Measurements from ENCODE around the gene TRIB2. TPM values are rescaled to one million over a fixed set of nuclear protein-coding genes. Genes with fewer than 3 reads are reported as not detected.
A peak's percentile ranks its signal among the peaks of the same experiment; 100 is the strongest.

TRIB2 gene
- total RNA-seq, 6 donors from 2014 or later: 25.4 to 104 (median 42.4) TPM

DNA sequence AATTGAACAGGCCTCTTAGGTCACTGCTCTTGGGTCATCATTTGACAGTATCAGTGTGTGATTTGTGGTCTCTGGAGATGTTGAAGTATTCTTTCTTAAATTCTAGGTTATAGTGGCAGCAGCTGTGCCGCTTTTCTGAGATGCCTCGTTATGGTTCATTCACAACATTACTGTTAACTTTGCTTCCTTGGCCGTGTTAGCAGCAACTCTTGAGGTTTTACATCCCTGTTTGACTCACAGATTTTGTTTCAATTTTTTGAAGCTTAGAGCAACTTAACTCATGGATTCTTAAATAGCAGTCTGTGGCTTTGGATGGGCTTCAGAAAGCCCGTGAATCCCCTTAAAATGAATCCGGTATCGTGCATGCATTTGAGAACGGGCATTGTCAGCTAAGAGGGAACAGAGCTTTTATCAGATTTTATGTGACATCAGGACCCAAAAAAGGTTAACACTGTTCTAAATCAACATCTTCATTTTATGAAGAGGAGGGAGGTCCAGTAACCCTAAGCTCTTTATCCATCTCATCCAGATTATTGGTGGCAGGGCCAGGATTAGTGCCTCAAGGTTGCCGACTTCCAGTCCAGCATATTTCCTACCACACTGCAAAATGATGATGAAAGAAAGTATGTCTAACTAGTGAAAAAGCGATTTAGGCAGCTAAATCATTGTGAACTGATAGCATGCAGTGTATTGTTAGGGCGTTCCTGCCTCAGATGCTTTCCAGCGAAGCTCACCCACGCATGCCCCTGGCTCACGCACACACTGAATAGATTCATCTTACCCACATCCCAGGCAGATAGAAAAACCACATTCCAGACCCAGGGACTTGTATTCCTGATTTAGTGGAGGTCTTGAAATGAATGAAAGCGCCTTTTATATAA lies 5.1 kb downstream of the TRIB2 start:
- peaks cover 3 to 32% (median 7%) of the 10 kb centered on the region in 4 donors for H3K36me3 ChIP-seq
- H3K27ac ChIP-seq: peak overlapping the region; percentile 2 to 98 (median 62)
- WGBS, 2 donors: 60 to 64% methylated on average over 14 of the region's 14 CpGs
- peak overlapping the region in 3 of 4 donors; percentile 6 to 83 (median 77) for H3K4me3 ChIP-seq
- no peak for TF ChIP-seq POLR2AphosphoS5 (IDR thresholded peaks at IDR 0.05)
- no peak for TF ChIP-seq EP300 (IDR thresholded peaks at IDR 0.05)
- TF ChIP-seq, protein P1, sequence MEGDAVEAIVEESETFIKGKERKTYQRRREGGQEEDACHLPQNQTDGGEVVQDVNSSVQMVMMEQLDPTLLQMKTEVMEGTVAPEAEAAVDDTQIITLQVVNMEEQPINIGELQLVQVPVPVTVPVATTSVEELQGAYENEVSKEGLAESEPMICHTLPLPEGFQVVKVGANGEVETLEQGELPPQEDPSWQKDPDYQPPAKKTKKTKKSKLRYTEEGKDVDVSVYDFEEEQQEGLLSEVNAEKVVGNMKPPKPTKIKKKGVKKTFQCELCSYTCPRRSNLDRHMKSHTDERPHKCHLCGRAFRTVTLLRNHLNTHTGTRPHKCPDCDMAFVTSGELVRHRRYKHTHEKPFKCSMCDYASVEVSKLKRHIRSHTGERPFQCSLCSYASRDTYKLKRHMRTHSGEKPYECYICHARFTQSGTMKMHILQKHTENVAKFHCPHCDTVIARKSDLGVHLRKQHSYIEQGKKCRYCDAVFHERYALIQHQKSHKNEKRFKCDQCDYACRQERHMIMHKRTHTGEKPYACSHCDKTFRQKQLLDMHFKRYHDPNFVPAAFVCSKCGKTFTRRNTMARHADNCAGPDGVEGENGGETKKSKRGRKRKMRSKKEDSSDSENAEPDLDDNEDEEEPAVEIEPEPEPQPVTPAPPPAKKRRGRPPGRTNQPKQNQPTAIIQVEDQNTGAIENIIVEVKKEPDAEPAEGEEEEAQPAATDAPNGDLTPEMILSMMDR (IDR thresholded peaks at IDR 0.05): no peak
- TF ChIP-seq POLR2A (IDR thresholded peaks at IDR 0.05): no peak
- H3K4me1 ChIP-seq: peaks cover 29 to 70% (median 47%) of the 10 kb centered on the region in 4 donors
- DNase-seq: no peak
- no peaks in the 10 kb centered on the region for H3K27me3 ChIP-seq
- H3K9me3 ChIP-seq: no peaks in the 10 kb centered on the region
- ATAC-seq (ENCODE audit: low FRiP score in 2 of 2): no peak

DNA sequence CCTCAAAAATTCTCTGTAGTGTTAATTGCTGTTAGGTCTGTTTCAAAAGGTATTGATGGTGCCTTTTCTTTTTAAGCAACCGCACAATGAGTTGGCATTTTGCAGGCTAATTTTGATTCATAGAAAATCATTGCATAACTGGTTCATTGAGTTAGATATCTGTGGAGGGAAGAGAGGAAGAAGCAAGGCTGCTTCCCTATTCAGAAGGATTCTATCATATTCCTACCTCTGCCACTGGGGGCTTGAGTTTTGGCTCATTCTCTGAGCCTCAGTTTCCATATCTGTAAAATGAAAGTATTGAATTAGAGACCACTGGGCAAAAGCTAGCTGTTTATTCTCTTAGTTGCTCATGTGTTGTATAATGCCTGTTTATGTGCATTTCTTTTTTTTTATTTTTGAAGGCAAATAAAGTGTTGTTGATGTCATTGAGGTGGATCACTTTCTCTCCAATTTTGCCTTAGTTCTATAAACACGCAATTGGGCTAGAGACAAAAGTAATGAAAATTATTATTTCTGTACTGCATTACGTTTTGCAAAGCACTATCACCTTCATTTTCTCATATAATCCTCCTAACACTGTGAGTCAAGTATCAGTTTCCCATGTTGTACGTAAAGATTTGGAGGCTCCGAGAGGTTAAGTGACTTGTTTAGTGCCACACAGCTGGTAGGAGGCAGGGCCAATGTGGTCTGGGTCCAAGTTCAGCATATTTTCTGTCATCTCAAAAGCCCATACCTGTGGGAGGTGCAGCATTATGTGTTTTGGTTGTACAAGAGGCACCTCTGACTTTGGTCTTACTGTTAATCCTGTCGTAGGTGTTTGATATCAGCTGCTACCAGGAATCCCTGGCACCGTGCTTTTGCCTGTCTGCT lies 5.9 kb downstream of the TRIB2 start:
- no peak for DNase-seq
- Histone ChIP-seq H3K9me3 (no peaks in the 10 kb centered on the region), H3K27ac (peak overlapping the region in 3 of 4 donors; percentile 28 to 98 (median 95)), H3K36me3 (peaks cover 3 to 40% (median 7%) of the 10 kb centered on the region in 4 donors), H3K27me3 (no peaks in the 10 kb centered on the region), H3K4me3 (peak overlapping the region in 2 of 4 donors; percentile 77 to 83), H3K4me1 (peaks cover 37 to 79% (median 53%) of the 10 kb centered on the region in 4 donors)
- TF ChIP-seq, protein P1 (IDR thresholded peaks at IDR 0.05): peak in 2 of 6 experiments; percentile 15 to 25
- TF ChIP-seq EP300 (IDR thresholded peaks at IDR 0.05): no peak
- TF ChIP-seq POLR2AphosphoS5 (IDR thresholded peaks at IDR 0.05): no peak
- no peak for TF ChIP-seq POLR2A (IDR thresholded peaks at IDR 0.05)
- no peak for ATAC-seq (ENCODE audit: low FRiP score in 2 of 2)
- WGBS, 2 donors: 76 to 81% methylated on average over 7 of the region's 7 CpGs

DNA sequence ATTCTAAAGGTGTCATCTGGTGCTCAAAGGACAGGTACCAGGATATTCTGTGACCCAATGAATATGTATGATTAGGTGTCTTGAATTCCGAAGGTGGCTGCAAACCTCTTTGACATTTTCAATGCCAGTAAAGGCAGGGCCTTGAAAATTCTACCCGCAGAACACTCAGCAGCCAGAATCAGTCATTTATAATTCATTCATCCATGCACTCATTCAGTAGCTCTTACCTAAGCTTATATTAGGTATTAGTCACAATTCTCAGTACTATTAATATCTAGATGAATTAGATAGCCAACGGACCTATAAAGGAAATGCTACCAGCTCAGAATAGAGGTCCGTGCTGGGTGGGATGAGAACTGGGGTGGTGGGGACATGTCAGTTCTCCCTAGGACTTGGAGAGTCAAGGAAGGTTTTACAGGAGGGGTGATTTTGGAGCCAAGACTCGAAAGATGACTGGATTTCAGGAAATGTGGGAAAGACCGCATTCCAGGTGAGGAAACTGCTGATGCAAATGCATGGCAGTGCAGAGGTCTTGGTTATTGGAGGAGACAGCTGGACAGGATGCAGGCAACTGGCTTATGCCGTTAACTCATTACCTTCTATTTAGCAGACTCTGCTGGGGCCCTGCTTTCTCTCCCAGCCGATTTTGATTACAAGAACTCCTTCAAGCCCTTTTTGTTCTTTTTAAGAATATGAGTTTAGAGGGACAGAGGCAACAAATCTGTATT lies 7.2 kb downstream of the TRIB2 start:
- Histone ChIP-seq H3K9me3 (no peaks in the 10 kb centered on the region), H3K4me3 (no peak overlapping the region), H3K27ac (peak overlapping the region in 3 of 4 donors; percentile 13 to 95 (median 18)), H3K4me1 (peaks cover 49 to 90% (median 60%) of the 10 kb centered on the region in 4 donors), H3K36me3 (peaks cover 3 to 51% (median 7%) of the 10 kb centered on the region in 4 donors), H3K27me3 (no peaks in the 10 kb centered on the region)
- TF ChIP-seq EP300 (IDR thresholded peaks at IDR 0.05) (no peak), POLR2AphosphoS5 (IDR thresholded peaks at IDR 0.05) (no peak), POLR2A (IDR thresholded peaks at IDR 0.05) (no peak)
- TF ChIP-seq, protein P1 (IDR thresholded peaks at IDR 0.05): no peak
- ATAC-seq (ENCODE audit: low FRiP score in 2 of 2) (no peak), DNase-seq (no peak)
- 75 to 77% methylated on average over 8 of the region's 8 CpGs for WGBS, 2 donors

Data from upper lobe of left lung (tissue), 6 donors.